ENCODE measurements around the gene TRIM41.
"Not testable (repeated sequence)": the region's sequence is repeated elsewhere in the genome, so short reads cannot be mapped to it uniquely, and the experiment has no call there.

GRCh38 chr5:181214249-181214648 is 8.8 kb upstream of the TRIM41 start:
- not testable (repeated sequence) for TF ChIP-seq CTCF (IDR thresholded peaks at IDR 0.05; ENCODE audit: low read depth, low read length); POLR2A (IDR thresholded peaks at IDR 0.05; ENCODE audit: extremely low read depth, insufficient read length); MYC (IDR thresholded peaks at IDR 0.05; ENCODE audit: low read depth, low read length); MAX (IDR thresholded peaks at IDR 0.05; ENCODE audit: low read depth, low read length)

Measured in NB4 (cell line).